ENCODE results near the gene ZMIZ2. TPM values are rescaled to one million over a fixed set of nuclear protein-coding genes. Genes with fewer than 3 reads are reported as not detected.

The ZMIZ2 gene
- total RNA-seq, 4 donors from 2014 or later, result 43.1 to 57.7 (median 49.8) TPM

GRCh38 chr7:44749992-44750391 is 1.3 kb downstream of the ZMIZ2 start:
- Histone ChIP-seq H3K27me3 (no peaks in the 10 kb centered on the region), H3K36me3 (no peaks in the 10 kb centered on the region), H3K4me3 (replicated peaks in 1 of 3) (no peak overlapping the region), H3K9me3 (no peaks in the 10 kb centered on the region), H3K27ac (peak overlapping the region in 2 of 3 donors; percentile 6 to 51), H3K4me1 (peaks cover 12 to 43% of the 10 kb centered on the region in 2 donors)
- WGBS, 2 donors, result 81 to 87% methylated on average over 2 of the region's 2 CpGs
- intact Hi-C loops (cut with DNase I), result loop anchor here (5.0 kb wide), 2 partner anchors 47 to 163 kb away; partner anchors contain the start of gene PPIA
- DNase-seq, result no peak
- TF ChIP-seq CTCF (IDR thresholded peaks at IDR 0.05) (no peak), POLR2A (IDR thresholded peaks at IDR 0.05) (no peak)

- intact Hi-C loops (cut with DNase I), result no loop called here
- DNase-seq, result no peak
These were observed 1.8 kb downstream of the ZMIZ2 start for GRCh38 chr7:44750424-44750823.

GRCh38 chr7:44750921-44751571 is 2.4 kb downstream of the ZMIZ2 start:
- Histone ChIP-seq H3K27ac (peak overlapping the region in 2 of 3 donors; percentile 38 to 51), H3K4me1 (peaks cover 18 to 53% of the 10 kb centered on the region in 2 donors)
- WGBS, 2 donors, result 40 to 43% methylated on average over 6 of the region's 6 CpGs

More at GRCh38 chr7:44750424-44750823, 1.8 kb downstream of the ZMIZ2 start:
- Histone ChIP-seq H3K9me3 (no peaks in the 10 kb centered on the region), H3K4me3 (replicated peaks in 1 of 3) (no peak overlapping the region), H3K36me3 (no peaks in the 10 kb centered on the region), H3K27ac (peak overlapping the region in 2 of 3 donors; percentile 30 to 51), H3K4me1 (peaks cover 12 to 47% of the 10 kb centered on the region in 2 donors), H3K27me3 (no peaks in the 10 kb centered on the region)
- WGBS, 2 donors, result 93 to 94% methylated on average over 3 of the region's 3 CpGs
- TF ChIP-seq POLR2A (IDR thresholded peaks at IDR 0.05) (no peak), CTCF (IDR thresholded peaks at IDR 0.05) (no peak)

GRCh38 chr7:44752822-44753221 is 4.2 kb downstream of the ZMIZ2 start:
- intact Hi-C loops (cut with DNase I), result no loop called here
- H3K36me3 ChIP-seq, result peaks cover 5 to 11% of the 10 kb centered on the region in 2 donors
- no peaks in the 10 kb centered on the region for H3K9me3 ChIP-seq
- no peak overlapping the region for H3K4me3 ChIP-seq (replicated peaks in 1 of 3)
- WGBS, 2 donors, result 94 to 97% methylated on average over 2 of the region's 2 CpGs
- TF ChIP-seq CTCF (IDR thresholded peaks at IDR 0.05) (no peak), POLR2A (IDR thresholded peaks at IDR 0.05) (no peak)
- H3K27ac ChIP-seq, result no peak overlapping the region
- H3K27me3 ChIP-seq, result no peaks in the 10 kb centered on the region
- H3K4me1 ChIP-seq, result peaks cover 31 to 66% of the 10 kb centered on the region in 2 donors
- no peak for DNase-seq

More at GRCh38 chr7:44750921-44751571, 2.4 kb downstream of the ZMIZ2 start:
- intact Hi-C loops (cut with DNase I), result no loop called here
- Histone ChIP-seq H3K4me3 (replicated peaks in 1 of 3) (no peak overlapping the region), H3K27me3 (no peaks in the 10 kb centered on the region), H3K9me3 (no peaks in the 10 kb centered on the region), H3K36me3 (no peaks in the 10 kb centered on the region)
- peak; percentile 70 to 73 for DNase-seq
- TF ChIP-seq CTCF (IDR thresholded peaks at IDR 0.05) (no peak), POLR2A (IDR thresholded peaks at IDR 0.05) (no peak)

Data from thyroid gland (tissue), 4 donors.